ENCODE measurements around the gene PDRG1. TPM values are rescaled to one million over a fixed set of nuclear protein-coding genes. Genes with fewer than 3 reads are reported as not detected.

The PDRG1 gene
- polyA plus RNA-seq, 5 donors, result 16.3 to 17.9 (median 16.9) TPM

DNA sequence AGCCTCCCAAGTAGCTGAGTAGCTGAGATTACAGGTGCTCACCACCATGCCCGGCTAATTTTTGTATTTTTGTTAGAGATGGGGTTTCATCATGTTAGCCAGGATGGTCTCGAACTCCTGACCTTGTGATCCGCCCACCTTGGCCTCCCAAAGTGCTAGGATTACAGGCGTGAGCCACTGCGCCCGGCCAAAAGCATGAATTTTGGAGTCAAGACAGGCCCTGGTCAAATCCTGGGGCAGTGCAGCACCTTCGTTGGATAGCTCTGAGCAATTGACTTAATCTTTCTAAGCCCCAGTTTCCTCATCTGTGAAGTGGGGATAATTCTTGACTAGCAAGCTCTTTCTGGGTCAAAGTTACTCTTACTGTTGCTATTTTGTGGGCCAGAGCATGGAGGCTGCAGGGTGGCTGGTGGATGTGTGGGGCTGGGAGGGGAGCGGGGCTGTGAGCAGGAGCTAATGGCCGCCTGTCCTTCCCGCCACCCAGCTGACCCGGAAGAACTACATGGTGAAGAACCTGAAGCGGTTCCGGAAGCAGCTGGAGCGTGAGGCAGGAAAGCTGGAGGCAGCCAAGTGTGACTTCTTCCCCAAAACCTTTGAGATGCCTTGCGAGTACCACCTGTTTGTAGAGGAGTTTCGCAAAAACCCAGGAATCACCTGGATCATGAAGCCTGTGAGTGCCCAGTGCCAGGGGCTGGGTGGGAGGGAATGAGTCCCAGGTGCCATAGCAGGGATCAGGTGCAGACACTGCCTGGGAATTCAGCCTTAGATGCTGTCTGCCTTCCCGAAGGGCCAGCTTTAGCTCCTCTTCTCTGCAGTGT lies 42.4 kb downstream of the PDRG1 start:
- no peak for DNase-seq

DNA sequence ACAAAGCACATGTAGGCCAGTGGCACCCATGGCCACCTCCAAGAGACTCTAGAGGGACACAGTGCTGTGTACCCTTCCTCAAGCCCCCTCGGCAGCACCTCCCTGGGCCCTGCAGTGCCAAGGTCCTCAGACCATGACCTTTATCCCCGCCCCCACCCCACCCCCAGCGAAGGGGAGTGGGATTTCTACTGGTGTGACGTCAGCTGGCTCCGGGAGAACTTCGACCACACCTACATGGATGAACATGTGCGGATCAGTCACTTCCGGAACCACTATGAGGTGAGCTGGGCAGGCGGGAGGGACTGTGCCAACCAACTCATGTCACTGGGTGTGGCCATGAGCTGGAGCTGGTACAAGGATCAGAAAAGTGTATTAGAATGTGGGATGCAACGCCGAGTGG lies 43.4 kb downstream of the PDRG1 start:
- DNase-seq, result no peak

DNA sequence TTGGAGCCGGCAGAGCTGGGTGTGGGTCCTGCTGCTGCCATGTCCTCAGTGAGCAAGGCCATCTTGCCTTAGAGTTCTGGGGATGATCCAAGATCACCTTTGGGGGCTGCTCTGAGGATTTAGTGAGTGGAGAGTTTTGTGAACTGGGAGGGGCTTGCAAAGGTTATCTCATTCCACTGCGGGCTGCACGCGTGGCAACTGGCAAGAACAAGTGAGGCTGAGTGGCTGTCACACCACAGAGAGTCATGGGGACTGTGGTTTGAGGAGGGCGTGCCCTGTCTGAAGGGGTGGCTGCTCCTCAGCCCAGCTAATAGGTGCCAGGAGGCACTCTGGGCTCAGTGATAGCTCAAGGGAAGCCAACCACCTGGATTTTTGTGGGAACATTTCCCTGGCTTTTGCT lies 43.8 kb downstream of the PDRG1 start:
- no peak for DNase-seq

DNA sequence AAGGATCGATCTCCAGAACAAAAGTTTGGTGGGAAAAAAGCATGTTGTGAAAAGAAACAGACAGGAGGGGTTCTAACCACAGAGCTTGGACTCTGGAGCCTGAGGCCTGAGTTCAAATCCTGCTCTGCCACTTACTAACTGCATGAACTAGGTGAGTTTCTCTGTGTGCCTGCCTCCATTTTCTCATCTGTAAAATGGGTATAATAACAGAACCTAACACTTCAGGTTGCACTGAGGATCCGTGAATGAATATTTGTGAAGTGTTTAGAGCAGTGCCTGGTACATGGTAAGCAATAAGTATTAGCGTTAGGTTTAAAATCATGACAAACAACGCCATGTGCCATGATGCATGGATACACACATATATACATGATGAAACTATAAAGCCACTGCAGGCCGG lies 44.8 kb downstream of the PDRG1 start:
- no peak for DNase-seq

DNA sequence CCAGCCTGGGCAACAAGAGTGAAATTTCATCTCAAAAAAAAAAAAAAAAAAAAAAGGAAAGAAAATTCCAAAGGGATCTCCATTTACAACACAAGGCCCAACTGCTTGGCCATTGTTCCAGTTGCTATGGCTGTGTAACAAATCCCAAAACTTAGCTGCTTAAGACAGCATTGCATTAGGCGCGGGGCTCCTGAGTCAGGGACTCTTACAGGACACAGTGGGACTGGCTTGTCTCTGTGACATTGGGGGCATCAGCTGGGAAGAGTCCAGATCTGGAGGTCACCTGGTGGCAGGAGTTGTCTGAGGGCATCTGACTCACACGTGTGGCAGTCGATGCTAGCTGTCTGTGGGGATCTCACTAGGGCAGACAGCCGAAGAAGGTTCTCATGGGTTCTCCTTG lies 45.8 kb downstream of the PDRG1 start:
- DNase-seq, result no peak

DNA sequence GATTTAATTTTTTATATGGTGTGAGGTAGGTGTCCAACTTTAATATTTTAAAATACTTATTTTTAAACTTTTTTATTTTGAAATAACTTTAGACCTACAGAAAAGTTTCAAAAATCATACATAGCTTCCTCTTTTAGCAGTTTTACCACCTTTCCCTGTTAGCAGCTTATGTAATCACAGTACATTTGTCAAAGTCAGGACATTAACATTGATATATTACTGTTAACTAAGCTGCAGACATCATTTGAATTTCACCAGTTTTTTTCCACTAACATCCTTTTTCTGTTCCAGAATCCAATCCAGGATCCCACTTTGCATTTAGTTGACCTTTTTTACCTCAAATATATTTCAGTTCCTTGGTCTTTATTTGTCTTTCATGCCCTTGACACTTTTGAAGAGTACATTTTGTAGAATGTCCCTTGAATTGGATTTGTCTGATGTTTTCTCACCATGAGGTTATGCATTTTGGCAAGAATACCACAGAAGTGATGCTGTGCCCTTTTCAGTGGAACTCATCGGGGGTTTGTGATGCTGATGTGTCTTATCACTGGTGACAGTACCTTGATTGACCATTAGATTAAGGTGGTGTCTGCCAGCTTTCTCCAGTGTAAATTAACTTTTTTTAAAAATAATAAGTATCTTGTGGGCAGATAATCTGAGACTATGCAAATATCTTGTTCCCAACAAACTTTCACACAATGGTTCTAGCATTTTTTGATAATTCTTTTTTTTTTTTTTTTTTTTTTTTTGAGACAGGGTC lies 48.0 kb downstream of the PDRG1 start:
- no peak for DNase-seq

DNA sequence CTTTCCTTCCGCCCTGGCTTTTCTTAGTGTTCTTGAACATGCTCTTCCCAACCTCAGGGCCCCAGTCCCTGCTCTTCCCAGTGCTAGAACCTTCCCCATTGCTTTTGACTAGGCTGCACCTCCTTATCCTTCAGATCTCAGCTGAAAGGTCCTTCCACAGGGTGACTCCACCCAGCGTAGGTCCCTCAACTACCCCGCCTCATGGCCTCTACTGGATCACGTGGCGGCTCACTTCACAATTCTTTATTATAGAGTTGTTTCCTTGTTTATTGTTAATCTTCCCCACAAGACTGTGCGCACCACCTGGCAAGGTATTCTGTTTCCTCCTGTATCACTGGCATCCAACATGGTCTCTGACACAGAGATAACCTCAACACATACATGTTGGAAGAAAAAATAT lies 50.2 kb downstream of the PDRG1 start:
- no peak for DNase-seq

DNA sequence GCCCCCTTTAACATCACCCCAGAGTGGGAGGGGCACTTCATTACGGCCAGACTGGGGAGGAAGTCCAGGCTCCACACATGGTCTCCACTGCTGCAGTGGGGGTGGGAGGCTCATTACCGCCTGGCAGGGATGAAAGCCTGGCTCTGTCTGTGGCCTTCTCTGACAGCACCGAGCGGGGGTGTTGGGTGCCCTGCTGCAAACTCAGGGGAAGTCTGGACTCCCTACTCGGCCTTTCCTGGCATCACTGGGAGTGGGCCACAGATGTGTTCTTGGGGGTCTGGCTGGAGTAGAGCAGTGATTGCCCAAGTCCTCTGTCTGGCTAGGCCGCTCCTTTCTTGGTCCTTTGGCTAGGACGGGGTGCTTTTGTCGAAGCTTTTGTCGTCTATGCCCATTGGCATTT lies 54.3 kb downstream of the PDRG1 start:
- DNase-seq, result no peak

DNA sequence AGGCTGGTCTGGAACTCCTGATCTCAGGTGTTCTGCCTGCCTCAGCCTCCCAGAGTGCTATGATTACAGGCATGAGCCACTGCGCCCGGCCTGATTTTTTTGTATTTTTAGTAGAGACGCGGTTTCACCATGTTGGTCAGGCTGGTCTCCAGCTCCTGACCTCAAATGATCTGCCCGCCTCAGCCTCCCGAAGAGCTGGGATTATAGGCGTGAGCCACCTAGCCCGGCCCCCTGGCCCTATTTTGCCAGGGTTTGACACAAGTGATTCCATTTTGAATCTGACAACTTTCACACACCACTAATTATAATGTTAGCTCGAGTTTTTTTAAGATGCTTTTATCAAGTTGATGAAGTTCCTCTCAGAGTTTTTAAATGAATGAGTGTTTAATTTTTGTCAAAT lies 55.8 kb downstream of the PDRG1 start:
- no peak for DNase-seq

DNA sequence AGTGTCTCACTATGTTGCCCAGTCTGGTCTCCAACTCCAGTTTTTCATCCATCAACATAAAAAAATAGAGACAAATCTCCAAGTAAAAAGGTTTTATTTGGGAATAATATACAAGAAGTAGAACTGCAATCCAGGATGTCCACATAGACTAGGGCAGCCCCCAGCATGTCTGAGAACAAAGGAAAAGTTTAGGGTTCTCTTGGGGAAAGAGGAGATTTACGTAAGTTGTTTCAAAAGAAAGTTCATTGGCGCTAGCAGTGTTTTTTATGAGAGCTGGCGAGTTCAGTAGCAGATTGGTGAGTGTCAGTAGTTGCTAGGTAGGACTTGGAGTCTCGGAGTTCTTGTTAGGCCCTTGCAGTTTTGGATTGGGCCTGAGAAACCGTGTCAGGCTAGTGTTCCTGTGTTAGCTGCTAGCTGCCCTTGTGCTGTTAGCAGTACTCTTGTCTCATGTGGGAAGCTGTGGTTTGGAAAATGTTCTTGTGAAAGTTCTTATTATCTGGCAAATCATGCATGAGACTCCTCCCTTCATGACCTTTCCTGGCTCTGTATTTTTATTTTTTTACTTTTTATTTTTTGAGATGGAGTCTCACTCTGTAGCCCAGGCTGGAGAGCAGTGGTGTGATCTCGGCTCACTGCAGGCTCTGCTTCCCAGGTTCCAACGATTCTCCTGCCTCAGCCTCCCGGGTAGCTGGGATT lies 56.7 kb downstream of the PDRG1 start:
- DNase-seq, result no peak

Other genes with a start within 250 kb of the PDRG1 start
- 10 to 100 TPM; 46.6 to 59.8 (median 55.4) TPM for gene BCL2L1, start 229.2 kb downstream of the PDRG1 start, polyA plus RNA-seq (ENCODE audit: insufficient read depth in 1 of 5, insufficient read length in 5 of 5, low replicate concordance in 1 of 5)
- gene TPX2, start 212.8 kb downstream of the PDRG1 start, polyA plus RNA-seq (ENCODE audit: insufficient read depth in 1 of 5, insufficient read length in 5 of 5, low replicate concordance in 1 of 5), result 10 to 100 TPM; 33.7 to 85.6 (median 53.8) TPM
- gene MYLK2, start 132.7 kb downstream of the PDRG1 start, polyA plus RNA-seq (ENCODE audit: insufficient read depth in 1 of 5, insufficient read length in 5 of 5, low replicate concordance in 1 of 5), result 1 to 10 TPM in 3 of 5 donors, under 1 TPM in 2; 0.63 to 3.3 (median 1.1) TPM
- gene FOXS1, start 106.4 kb downstream of the PDRG1 start, polyA plus RNA-seq (ENCODE audit: insufficient read depth in 1 of 5, insufficient read length in 5 of 5, low replicate concordance in 1 of 5), result 10 to 100 TPM in 1 of 5 donors, 1 to 10 TPM in 4; 5.0 to 10.6 (median 5.9) TPM
- gene DUSP15, start 81.5 kb downstream of the PDRG1 start, polyA plus RNA-seq (ENCODE audit: insufficient read depth in 1 of 5, insufficient read length in 5 of 5, low replicate concordance in 1 of 5), result 10 to 100 TPM in 3 of 5 donors, 1 to 10 TPM in 2; 8.0 to 13.9 (median 11.2) TPM
- gene TTLL9, start 81.4 kb downstream of the PDRG1 start, polyA plus RNA-seq (ENCODE audit: insufficient read depth in 1 of 5, insufficient read length in 5 of 5, low replicate concordance in 1 of 5), result 1 to 10 TPM; 1.9 to 5.5 (median 3.5) TPM
- under 1 TPM; 0.09 to 0.20 (median 0.12) TPM for gene XKR7, start 16.1 kb upstream of the PDRG1 start, polyA plus RNA-seq (ENCODE audit: insufficient read depth in 1 of 5, insufficient read length in 5 of 5, low replicate concordance in 1 of 5)
- 10 to 100 TPM in 4 of 5 donors, 1 to 10 TPM in 1; 9.6 to 16.7 (median 12.6) TPM for gene CCM2L, start 58.4 kb upstream of the PDRG1 start, polyA plus RNA-seq (ENCODE audit: insufficient read depth in 1 of 5, insufficient read length in 5 of 5, low replicate concordance in 1 of 5)
- 1 to 10 TPM; 3.5 to 5.5 (median 4.2) TPM for gene HCK, start 100.2 kb upstream of the PDRG1 start, polyA plus RNA-seq (ENCODE audit: insufficient read depth in 1 of 5, insufficient read length in 5 of 5, low replicate concordance in 1 of 5)
- gene TM9SF4, start 157.7 kb upstream of the PDRG1 start, polyA plus RNA-seq (ENCODE audit: insufficient read depth in 1 of 5, insufficient read length in 5 of 5, low replicate concordance in 1 of 5), result 10 to 100 TPM; 53.1 to 66.4 (median 58.6) TPM

Measured in right lung (tissue), 5 donors.